HG03103 (cell line): ENCODE results near the gene UBR4.
"Not testable (repeated sequence)": the region's sequence is repeated elsewhere in the genome, so short reads cannot be mapped to it uniquely, and the experiment has no call there.

Source experiments
- ATAC-seq: cut with Tn5 transposase; IDR thresholded peaks from one replicate; pipeline ENCODE4 v1.9.1; 2021; ENCODE audit warnings: low read depth; ENCODE audit not compliant: unreplicated experiment

The UBR4 gene

GRCh38 chr1:19209990-19210771 is at the start of gene UBR4:
Gene UBR4 (minus strand): TSS chr1:19210266. CDS start chr1:19210248, 18 bp downstream.
- ATAC-seq, result peak; percentile 68

DNA sequence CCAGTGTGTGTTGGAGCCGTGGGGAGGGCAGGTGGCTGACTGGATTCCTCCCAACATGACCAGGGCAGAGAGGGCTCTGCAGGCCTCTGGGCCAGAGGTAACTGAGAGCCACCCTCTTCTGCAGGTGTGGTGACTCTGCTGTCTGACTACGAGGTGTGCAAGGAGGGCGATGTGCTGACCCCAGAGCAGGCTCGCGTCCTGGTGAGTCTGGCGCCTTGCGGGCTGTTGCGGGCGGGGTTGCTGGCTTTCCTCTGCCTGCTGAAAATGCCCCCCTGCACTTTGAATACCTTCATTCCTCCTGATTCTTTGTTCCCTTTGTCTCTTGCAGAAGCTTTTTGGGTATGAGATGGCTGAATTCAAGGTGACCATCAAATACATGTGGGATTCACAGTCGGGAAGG is 48.3 kb upstream of the UBR4 start:
- no peak for ATAC-seq

DNA sequence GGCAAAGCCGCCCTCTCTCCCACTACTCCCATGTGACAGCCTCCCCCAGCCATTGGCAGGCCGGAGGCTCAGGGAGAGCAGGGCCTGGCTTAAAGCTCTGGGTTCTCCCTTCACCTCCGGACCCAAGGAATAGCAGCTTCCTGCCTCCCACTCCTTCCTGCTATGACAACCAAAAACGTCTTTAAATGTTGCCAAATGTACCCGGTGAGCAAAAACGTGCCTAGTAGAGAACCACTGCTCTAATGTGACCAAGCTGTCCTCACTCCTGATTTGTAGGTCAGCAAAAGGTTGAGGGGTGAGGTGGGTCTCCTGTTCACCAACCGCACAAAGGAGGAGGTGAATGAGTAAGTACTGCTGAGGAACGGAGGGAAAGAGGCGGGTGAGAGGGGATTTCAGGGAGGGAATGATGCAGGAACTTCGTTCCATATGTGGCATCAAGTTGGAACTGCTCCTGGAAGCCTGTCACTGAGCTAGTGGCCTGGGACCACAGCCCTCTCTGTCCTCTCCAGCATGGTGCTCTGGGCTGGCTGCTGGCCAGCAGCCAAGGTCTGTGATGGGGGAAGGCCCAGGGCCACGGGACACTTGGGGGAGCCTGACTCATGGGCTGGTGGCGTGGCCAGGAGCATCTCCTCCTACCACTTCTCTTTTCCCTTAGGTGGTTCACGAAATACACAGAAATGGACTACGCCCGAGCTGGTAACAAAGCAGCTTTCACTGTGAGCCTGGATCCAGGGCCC is 47.3 kb upstream of the UBR4 start:
- ATAC-seq, result no peak

- ATAC-seq, result not testable (repeated sequence)
Measured at GRCh38 chr1:19256301-19256700, 46.2 kb upstream of the UBR4 start.

GRCh38 chr1:19255288-19255687 is 45.2 kb upstream of the UBR4 start:
- ATAC-seq, result no peak

- no peak for ATAC-seq
Measured at GRCh38 chr1:19254416-19254815, 44.4 kb upstream of the UBR4 start.

DNA sequence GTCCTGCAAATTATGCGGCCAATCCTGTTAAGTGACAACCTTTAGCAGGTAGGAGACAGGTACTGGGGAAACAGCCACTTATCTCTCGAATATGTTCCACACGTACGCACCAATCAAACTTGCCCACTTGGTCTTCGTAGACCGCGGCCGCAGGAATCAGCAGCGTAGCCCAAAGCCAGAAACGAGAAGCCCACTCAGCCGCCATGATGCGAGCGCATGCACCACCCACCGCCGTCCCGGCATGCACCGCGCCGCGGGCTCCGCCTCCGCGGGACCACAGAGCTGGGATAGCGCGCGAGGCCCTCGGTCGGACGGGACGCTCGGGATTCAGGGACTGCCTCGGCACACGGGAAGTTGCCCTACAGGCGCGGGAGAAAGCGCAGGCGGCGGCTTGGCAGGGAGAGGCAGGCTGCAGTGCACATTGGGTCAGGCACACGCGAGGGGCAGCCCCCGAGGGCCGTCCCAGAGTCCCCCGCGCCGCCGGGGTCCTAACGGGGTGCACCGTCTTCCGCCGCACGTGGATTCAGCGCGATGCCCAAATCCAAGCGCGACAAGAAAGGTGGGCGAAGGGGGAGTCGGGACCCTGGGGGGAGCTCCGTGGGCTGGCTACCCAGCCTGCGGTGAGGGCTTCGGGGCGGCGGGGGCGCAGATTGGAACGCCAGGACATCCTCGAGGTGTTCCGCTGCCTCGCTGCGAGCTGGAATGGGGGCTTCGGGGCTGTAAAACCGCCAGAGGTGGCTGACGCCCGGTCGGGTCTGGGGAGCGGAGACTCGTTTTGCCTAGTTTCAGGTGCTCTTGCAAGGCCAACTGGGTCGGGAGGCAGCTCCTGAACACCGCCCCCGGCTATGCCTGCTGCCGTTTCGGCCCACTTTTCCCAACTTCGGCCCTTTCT is 41.5 kb upstream of the UBR4 start, which contains the start of the genes EMC1 and MRTO4:
TSS of gene EMC1 (minus strand) at position 220 of the 892 bp plus-strand sequence. CDS start at position 205, 15 bp downstream.
TSS of gene MRTO4 (plus strand) at position 501 of the 892 bp plus-strand sequence. CDS start at position 532, 31 bp downstream.
- peak; percentile 72 for ATAC-seq

- ATAC-seq, result no peak
Measured at GRCh38 chr1:19250629-19251304, 40.7 kb upstream of the UBR4 start.

DNA sequence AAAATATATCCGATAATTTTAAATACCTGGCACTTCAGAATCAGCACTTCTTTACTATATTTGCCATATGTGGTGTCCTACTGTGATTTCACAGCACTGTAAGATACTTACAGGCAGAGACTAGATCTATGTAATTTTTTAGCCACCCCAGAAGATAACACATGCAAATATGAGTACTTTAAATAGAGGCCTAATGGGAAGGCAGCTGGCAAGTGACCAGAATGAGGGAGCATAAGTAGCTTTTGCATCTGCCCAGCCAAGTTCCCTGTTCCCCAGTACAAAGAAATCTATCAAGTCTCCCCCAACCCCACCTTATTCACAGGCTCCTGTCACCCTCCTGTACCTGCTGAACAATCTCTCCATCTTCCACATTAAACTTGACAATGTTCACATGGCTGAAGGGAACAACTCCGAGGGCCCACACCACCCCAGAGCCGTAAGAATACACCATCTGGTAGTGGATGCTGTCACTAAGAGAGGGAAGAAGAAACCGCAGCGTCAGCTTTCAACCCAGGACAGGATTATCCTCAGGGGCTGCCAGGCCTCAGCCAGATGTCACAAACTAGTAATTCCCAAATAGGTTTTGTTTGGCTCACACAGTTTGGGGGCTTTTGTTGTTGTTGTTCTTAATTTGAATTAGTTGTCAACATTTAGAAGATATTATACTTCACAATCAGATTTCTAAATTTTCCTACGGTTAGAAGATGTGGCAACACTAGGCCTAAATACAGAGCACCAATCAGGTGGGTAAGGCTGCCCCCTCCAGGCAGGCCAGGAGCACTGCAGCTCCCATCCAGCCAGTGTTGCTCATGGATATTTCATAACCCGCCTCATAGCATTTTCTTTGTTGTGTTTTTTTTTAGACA is 30.8 kb upstream of the UBR4 start:
- ATAC-seq, result no peak

- ATAC-seq, result no peak
Measured at GRCh38 chr1:19239876-19240275, 29.8 kb upstream of the UBR4 start.

DNA sequence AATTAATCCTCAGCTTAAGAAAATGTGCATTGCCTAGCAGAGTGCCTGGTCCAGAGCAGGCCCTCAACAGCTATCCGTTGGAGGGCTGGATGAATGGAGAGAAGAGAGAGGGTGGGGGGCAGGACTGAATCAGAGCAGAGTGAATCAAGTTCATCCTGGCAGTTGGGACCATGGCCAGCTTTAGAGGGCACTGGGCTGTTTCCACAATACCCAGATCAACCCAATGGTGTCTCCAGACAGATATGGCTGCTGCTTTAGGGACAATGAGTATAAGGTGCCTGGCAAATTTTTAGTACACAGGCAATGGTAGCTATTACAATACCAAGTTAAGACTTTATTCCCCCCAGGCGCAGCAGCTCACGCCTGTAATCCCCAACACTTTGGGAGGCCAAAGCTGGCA is 24.2 kb upstream of the UBR4 start:
- no peak for ATAC-seq

DNA sequence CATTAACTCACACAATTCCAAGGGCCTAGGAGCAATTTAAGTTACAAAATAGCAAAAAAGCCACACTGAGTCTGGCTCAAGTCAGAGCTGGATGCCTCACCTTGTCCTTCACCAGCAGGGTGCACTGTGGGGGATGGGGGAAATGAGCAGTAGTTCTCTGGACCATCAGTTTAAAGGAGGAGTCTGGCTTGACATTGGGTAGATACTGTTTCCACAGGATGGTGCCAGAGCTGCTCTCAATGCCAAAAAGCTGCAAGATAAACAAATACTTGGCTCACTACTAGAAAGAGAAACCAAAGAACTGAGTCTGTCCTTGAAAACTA is 22.4 kb upstream of the UBR4 start:
- ATAC-seq, result no peak

DNA sequence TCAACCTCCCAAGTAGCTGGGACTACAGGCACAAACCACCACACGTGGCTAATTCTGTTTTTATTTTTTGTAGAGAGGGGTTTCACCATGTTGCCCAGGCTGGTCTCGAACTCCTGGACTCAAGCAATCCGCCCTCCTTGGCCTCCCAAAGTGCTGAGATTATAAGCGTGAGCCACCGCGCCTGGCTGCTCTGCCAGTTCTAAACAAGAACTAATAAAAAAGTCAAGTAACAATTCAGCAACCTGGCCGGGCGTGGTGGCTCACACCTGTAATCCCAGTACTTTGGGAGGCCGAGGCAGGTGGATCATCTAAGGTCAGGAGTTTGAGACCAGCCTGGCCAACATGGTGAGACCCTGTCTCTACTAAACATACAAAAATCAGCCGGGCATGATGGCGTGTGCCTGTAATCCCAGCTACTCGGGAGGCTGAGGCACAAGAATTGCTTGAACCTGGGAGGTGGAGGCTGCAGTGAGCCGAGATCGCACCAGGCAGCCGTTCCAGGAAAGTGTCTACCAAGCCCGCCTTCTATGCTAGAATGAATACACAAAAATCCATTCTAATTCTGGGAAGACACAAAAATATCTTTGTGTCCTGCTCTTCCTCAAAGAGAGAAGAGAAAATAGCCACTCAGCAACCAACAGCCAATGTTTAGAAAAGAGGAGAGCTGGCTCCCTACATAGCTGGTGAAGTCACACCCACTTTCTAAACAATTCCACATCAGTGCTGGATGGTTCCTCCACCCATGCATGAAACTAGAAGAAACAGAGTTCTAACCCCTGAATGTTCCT is 21.9 kb upstream of the UBR4 start:
- ATAC-seq, result not testable (repeated sequence)

- no peak for ATAC-seq
Measured at GRCh38 chr1:19229828-19230325, 19.8 kb upstream of the UBR4 start.

DNA sequence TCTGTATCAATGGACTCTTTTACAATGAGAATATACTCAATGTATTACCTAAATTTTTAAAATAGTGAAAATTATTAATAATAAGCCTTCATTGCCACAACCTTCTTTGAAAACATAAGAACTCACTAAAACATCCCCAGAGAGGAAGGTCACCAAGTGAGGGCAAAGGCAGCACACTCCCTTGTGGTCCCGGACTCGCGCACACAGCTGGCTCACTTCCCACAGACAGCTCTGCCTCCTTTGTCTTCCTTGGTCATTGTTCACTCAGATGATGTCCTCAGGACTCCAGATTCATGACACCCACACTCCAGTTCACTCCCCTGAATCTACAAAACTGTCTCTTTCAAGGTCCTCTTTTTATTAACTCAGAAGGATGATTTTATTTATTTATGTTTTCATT is 19.2 kb upstream of the UBR4 start:
- ATAC-seq, result no peak

DNA sequence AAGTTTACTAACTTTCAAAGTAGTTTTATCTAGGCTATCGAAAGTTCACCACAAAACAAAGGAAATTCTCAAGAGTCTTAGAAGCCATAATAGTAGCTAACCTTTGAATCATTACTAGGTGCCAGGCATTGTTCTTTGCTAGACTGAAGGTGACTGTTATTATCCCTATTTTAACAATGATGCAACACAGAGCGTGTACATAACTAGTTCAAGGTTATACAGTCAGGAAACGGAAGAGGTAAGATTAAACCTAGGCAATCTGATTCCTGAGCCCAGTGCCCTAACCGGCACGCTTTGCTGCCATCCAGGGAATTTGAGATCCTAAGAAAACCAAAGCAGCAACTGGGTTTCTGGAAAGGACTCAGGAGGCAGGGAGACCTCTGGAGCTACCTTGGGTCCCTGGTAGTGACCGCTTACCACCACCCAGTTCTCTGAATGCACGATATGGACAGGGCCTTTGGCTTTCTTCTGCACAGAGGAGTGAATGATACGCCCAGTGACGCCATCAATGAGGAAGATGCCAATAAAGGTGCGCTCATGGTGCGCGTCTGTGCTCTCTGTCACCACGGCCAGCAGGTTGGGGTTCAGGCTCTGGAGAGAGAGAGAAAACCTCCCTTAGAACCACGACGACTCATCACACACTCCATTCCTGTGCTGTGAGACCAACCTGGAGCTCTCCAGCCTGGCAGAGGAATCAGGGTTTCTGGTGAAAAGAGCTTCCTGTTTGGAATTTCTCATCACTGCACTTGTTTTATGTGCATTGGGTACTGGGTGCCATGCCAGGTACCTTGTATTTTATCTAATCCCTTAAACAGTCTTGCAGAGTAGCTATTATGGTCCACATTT is 13.1 kb upstream of the UBR4 start:
- no peak for ATAC-seq

DNA sequence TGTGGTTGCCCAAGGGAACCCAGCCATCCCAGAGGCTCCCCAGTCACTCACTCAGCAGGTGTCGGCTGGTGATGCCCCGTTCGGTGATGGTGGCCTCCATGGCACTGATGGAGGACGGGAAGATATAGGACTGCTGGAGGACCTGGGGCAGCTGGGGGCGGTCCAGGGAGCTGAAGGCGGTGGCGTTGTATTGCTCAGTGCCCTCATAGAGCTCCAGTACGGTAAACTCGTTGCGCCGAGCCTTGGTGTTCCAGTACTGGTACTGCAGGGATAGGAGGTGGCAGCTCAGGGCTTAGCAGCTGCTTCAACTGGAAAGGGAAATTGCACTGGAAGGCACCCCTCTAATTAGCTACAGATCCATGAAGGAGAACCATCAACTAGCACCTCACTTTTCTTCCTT is 12.5 kb upstream of the UBR4 start:
- ATAC-seq, result no peak

DNA sequence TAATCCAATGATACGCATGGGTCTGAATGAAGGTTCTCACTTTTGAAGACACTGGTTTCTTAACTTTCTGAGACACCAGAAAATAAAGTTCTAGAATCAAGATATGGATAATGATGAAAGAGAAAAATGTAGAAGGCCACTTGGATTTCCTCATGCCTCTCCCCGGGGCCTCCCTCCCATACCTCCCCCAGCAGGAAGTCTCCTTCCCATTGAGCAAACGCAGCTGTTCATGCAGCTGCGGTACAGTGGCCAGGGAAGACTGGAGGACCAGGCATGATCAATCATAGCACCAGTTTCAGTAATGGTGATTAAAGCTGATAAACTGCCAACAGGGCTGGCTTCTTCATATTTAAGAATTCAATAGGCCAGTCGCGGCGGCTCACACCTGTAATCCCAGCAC is 10.9 kb upstream of the UBR4 start:
- no peak for ATAC-seq
